ENCODE data around the gene OR51L1. TPM values are rescaled to one million over a fixed set of nuclear protein-coding genes. Genes with fewer than 3 reads are reported as not detected.

Gene OR51L1
- total and polyA plus RNA-seq, 2 of the 8 experiments (the other 6 are each of a cell fraction or from before 2014, with no cell fraction given): not detected

- no peak overlapping the region for H2BK120ac ChIP-seq (replicated peaks; ENCODE audit: low read depth, low read length)
- FAIRE-seq (peak; percentile 13), DNase-seq (ENCODE audit: low read depth in 1 of 2, low spot score in 2 of 2) (no peak)
- H3K36me3 ChIP-seq (ENCODE audit: control insufficient read depth in 2 of 4, insufficient read depth in 4 of 4, low read length in 3 of 4): no peaks in the 10 kb centered on the region
- 89% methylated on average over 15 of the region's 15 CpGs; no CpG with 5 or more reads in 1 of the 2 experiments for WGBS, 2 experiments (ENCODE audit: extremely low coverage in 1 of 2, insufficient coverage in 1 of 2, insufficient read length in 1 of 2, insufficient replicate concordance in 2 of 2, low coverage in 1 of 2, low lambda C conversion rate in 2 of 2, missing lambda C conversion rate in 1 of 2)
- peak overlapping the region; percentile 66 for H2BK5ac ChIP-seq (ENCODE audit: low read depth, low read length)
- H4K91ac ChIP-seq (replicated peaks; ENCODE audit: insufficient read length, low read length): no peak overlapping the region
- no peaks in the 10 kb centered on the region for H3K23me2 ChIP-seq (ENCODE audit: low read depth, low read length)
- TF ChIP-seq SIRT6 (IDR thresholded peaks at IDR 0.05; ENCODE audit: low read length) (no peak), CEBPB (IDR thresholded peaks at IDR 0.05; ENCODE audit: low read depth, low read length) (peak; percentile 90)
- no peaks in the 10 kb centered on the region for H3K79me1 ChIP-seq (ENCODE audit: low read depth, low read length)
- ChIA-PET POLR2A (ENCODE audit: partially characterized antibody) (no interaction called here), CTCF (ENCODE audit: partially characterized antibody) (no interaction called here)
- 0 out of 2 replicates have a peak overlapping the region, but pooled peaks have one; percentile 39 for H2AFZ ChIP-seq (ENCODE audit: low read length)
- H3K18ac ChIP-seq (ENCODE audit: extremely low read depth, low read length): no peak overlapping the region
- no peaks in the 10 kb centered on the region for H4K20me1 ChIP-seq (replicated peaks in 1 of 2; ENCODE audit: control insufficient read depth in 1 of 2, insufficient read depth in 2 of 2, low read length in 2 of 2)
- H3K4ac ChIP-seq (replicated peaks; ENCODE audit: insufficient read length, low read depth, low read length): no peak overlapping the region
- no peak overlapping the region for H3K4me2 ChIP-seq (ENCODE audit: insufficient read depth in 1 of 2, low read depth in 2 of 2, low read length in 2 of 2)
- no peak overlapping the region for H3K56ac ChIP-seq (replicated peaks; ENCODE audit: insufficient read length, low read depth, low read length)
- no peak overlapping the region for H4K8ac ChIP-seq (ENCODE audit: extremely low read depth, insufficient read depth, low read length)
- peak overlapping the region; percentile 76; the same call in 1 of the 2 replicates for H2BK15ac ChIP-seq (ENCODE audit: low read length)
- no peak overlapping the region for H3K14ac ChIP-seq (ENCODE audit: insufficient read length)
- H3K4me3 ChIP-seq (ENCODE audit: extremely low read depth in 1 of 4, insufficient read depth in 2 of 4, low read depth in 3 of 4, low read length in 4 of 4): no peak overlapping the region
- no peaks in the 10 kb centered on the region for H3K79me2 ChIP-seq (ENCODE audit: control insufficient read depth in 1 of 2, insufficient read depth in 2 of 2, low read length in 2 of 2)
- no peak overlapping the region for H3K23ac ChIP-seq (ENCODE audit: insufficient read length)
- no peaks in the 10 kb centered on the region for H3K27me3 ChIP-seq (replicated peaks in 1 of 4; ENCODE audit: control insufficient read depth in 3 of 4, extremely low read depth in 1 of 4, insufficient read depth in 3 of 4, low read length in 3 of 4)
- H3K9ac ChIP-seq (replicated peaks in 1 of 4; ENCODE audit: extremely low read depth in 1 of 4, low read depth in 3 of 4, low read length in 3 of 4): no peak overlapping the region
- 0 out of 2 replicates have a peak overlapping the region, but pooled peaks have one; percentile 19 for H2BK12ac ChIP-seq (ENCODE audit: low read depth, low read length)
- H4K5ac ChIP-seq (ENCODE audit: insufficient read length, low read depth, low read length): no peak overlapping the region
- H2AK5ac ChIP-seq (ENCODE audit: low read depth, low read length): no peak overlapping the region
- H2BK20ac ChIP-seq (ENCODE audit: low read length): no peak overlapping the region
- no peak overlapping the region for H3K27ac ChIP-seq (ENCODE audit: low read depth, low read length)
- no peaks in the 10 kb centered on the region for H3K9me3 ChIP-seq (ENCODE audit: insufficient read depth in 2 of 2, low read depth in 1 of 2, low read length in 1 of 2)
- H3K4me1 ChIP-seq (replicated peaks in 1 of 4; ENCODE audit: control insufficient read depth in 3 of 4, insufficient read depth in 4 of 4, low read length in 3 of 4): peaks cover 0 to 3% (median 0%) of the 10 kb centered on the region in 4 experiments; a peak in 1 of 7 replicates
Observed at GRCh38 chr11:5046754-5047330, 52.2 kb downstream of the OR51L1 start.

Other genes with a start within 250 kb of the OR51L1 start
- gene OR51F1, start 224.9 kb upstream of the OR51L1 start, total RNA-seq (2021; fragmentation: NEBNext Ultra II Directional; extraction: Animal tissue kit (Norgen Biotek cat#: 25700)): not detected in 2 replicates
- not detected in 2 replicates for gene OR51F1, start 224.9 kb upstream of the OR51L1 start, polyA plus RNA-seq (2011; rRNA removed)
- gene OR52R1, start 190.5 kb upstream of the OR51L1 start, total RNA-seq (2021; fragmentation: NEBNext Ultra II Directional; extraction: Animal tissue kit (Norgen Biotek cat#: 25700)): not detected in 2 replicates
- gene OR52R1, start 190.5 kb upstream of the OR51L1 start, polyA plus RNA-seq (2011; rRNA removed): not detected in 2 replicates
- gene OR51F2, start 173.5 kb upstream of the OR51L1 start, total RNA-seq (2021; fragmentation: NEBNext Ultra II Directional; extraction: Animal tissue kit (Norgen Biotek cat#: 25700)): not detected in 2 replicates
- gene OR51F2, start 173.5 kb upstream of the OR51L1 start, polyA plus RNA-seq (2011; rRNA removed): 0.09 and 0.15 TPM in 2 replicates
- not detected in 2 replicates for gene OR51S1, start 145.6 kb upstream of the OR51L1 start, total RNA-seq (2021; fragmentation: NEBNext Ultra II Directional; extraction: Animal tissue kit (Norgen Biotek cat#: 25700))
- gene OR51S1, start 145.6 kb upstream of the OR51L1 start, polyA plus RNA-seq (2011; rRNA removed): not detected in 2 replicates
- gene OR51T1, start 113.0 kb upstream of the OR51L1 start, total RNA-seq (2021; fragmentation: NEBNext Ultra II Directional; extraction: Animal tissue kit (Norgen Biotek cat#: 25700)): not detected in 2 replicates
- not detected in 2 replicates for gene OR51T1, start 113.0 kb upstream of the OR51L1 start, polyA plus RNA-seq (2011; rRNA removed)
- not detected in 2 replicates for gene OR51A7, start 91.1 kb upstream of the OR51L1 start, total RNA-seq (2021; fragmentation: NEBNext Ultra II Directional; extraction: Animal tissue kit (Norgen Biotek cat#: 25700))
- not detected in 2 replicates for gene OR51A7, start 91.1 kb upstream of the OR51L1 start, polyA plus RNA-seq (2011; rRNA removed)
- gene OR51G2, start 75.5 kb upstream of the OR51L1 start, total RNA-seq (2021; fragmentation: NEBNext Ultra II Directional; extraction: Animal tissue kit (Norgen Biotek cat#: 25700)): not detected in 2 replicates
- gene OR51G2, start 75.5 kb upstream of the OR51L1 start, polyA plus RNA-seq (2011; rRNA removed): not detected in 2 replicates
- gene OR51G1, start 70.5 kb upstream of the OR51L1 start, total RNA-seq (2021; fragmentation: NEBNext Ultra II Directional; extraction: Animal tissue kit (Norgen Biotek cat#: 25700)): not detected in 2 replicates
- gene OR51G1, start 70.5 kb upstream of the OR51L1 start, polyA plus RNA-seq (2011; rRNA removed): not detected in 2 replicates
- gene OR51A4, start 47.2 kb upstream of the OR51L1 start, total RNA-seq (2021; fragmentation: NEBNext Ultra II Directional; extraction: Animal tissue kit (Norgen Biotek cat#: 25700)): not detected in 2 replicates
- gene OR51A4, start 47.2 kb upstream of the OR51L1 start, polyA plus RNA-seq (2011; rRNA removed): not detected in 2 replicates
- gene OR51A2, start 39.1 kb upstream of the OR51L1 start, total RNA-seq (2021; fragmentation: NEBNext Ultra II Directional; extraction: Animal tissue kit (Norgen Biotek cat#: 25700)): not detected in 2 replicates
- not detected in 2 replicates for gene OR51A2, start 39.1 kb upstream of the OR51L1 start, polyA plus RNA-seq (2011; rRNA removed)
- gene OR52J3, start 51.7 kb downstream of the OR51L1 start, total RNA-seq (2021; fragmentation: NEBNext Ultra II Directional; extraction: Animal tissue kit (Norgen Biotek cat#: 25700)): not detected in 2 replicates
- gene OR52J3, start 51.7 kb downstream of the OR51L1 start, polyA plus RNA-seq (2011; rRNA removed): not detected in 2 replicates
- gene OR52E2, start 64.8 kb downstream of the OR51L1 start, total RNA-seq (2021; fragmentation: NEBNext Ultra II Directional; extraction: Animal tissue kit (Norgen Biotek cat#: 25700)): not detected in 2 replicates
- gene OR52E2, start 64.8 kb downstream of the OR51L1 start, polyA plus RNA-seq (2011; rRNA removed): not detected in 2 replicates
- gene OR52E1, start 74.7 kb downstream of the OR51L1 start, total RNA-seq (2021; fragmentation: NEBNext Ultra II Directional; extraction: Animal tissue kit (Norgen Biotek cat#: 25700)): not detected in 2 replicates
- not detected in 2 replicates for gene OR52E1, start 74.7 kb downstream of the OR51L1 start, polyA plus RNA-seq (2011; rRNA removed)
- 0.11 TPM in 1 of 2 replicates, not detected in the other for gene OR52A5, start 143.5 kb downstream of the OR51L1 start, total RNA-seq (2021; fragmentation: NEBNext Ultra II Directional; extraction: Animal tissue kit (Norgen Biotek cat#: 25700))
- gene OR52A5, start 143.5 kb downstream of the OR51L1 start, polyA plus RNA-seq (2011; rRNA removed): 0.02 TPM in 2 replicates
- gene OR52A1, start 159.9 kb downstream of the OR51L1 start, total RNA-seq (2021; fragmentation: NEBNext Ultra II Directional; extraction: Animal tissue kit (Norgen Biotek cat#: 25700)): 11.6 and 12.2 TPM in 2 replicates
- 5.7 and 5.9 TPM in 2 replicates for gene OR52A1, start 159.9 kb downstream of the OR51L1 start, polyA plus RNA-seq (2011; rRNA removed)
- not detected in 2 replicates for gene OR51V1, start 205.8 kb downstream of the OR51L1 start, total RNA-seq (2021; fragmentation: NEBNext Ultra II Directional; extraction: Animal tissue kit (Norgen Biotek cat#: 25700))
- not detected in 2 replicates for gene OR51V1, start 205.8 kb downstream of the OR51L1 start, polyA plus RNA-seq (2011; rRNA removed)
- gene HBB, start 232.2 kb downstream of the OR51L1 start, total RNA-seq (2021; fragmentation: NEBNext Ultra II Directional; extraction: Animal tissue kit (Norgen Biotek cat#: 25700)): not detected in 2 replicates
- gene HBB, start 232.2 kb downstream of the OR51L1 start, polyA plus RNA-seq (2011; rRNA removed): not detected in 2 replicates
- not detected in 2 replicates for gene HBD, start 239.6 kb downstream of the OR51L1 start, total RNA-seq (2021; fragmentation: NEBNext Ultra II Directional; extraction: Animal tissue kit (Norgen Biotek cat#: 25700))
- gene HBD, start 239.6 kb downstream of the OR51L1 start, polyA plus RNA-seq (2011; rRNA removed): not detected in 2 replicates